Panc1 (cell line): Measurements from ENCODE around the gene NAA60.

Source experiments
- CTCF ChIP-seq: fragments of 450-650 bp; IDR thresholded peaks from 2 replicates; pipeline ENCODE4 v1.5.1; 2017; ENCODE audit warnings: mild to moderate bottlenecking
- POLR2AphosphoS5 ChIP-seq: IDR thresholded peaks from 2 replicates; pipeline ENCODE4 v1.6.1; 2012; ENCODE audit warnings: mild to moderate bottlenecking, low read depth, low read length, moderate library complexity
- SIN3A ChIP-seq: IDR thresholded peaks from 2 replicates; pipeline ENCODE4 v1.6.1; 2012; ENCODE audit warnings: low read depth, mild to moderate bottlenecking, low read length, moderate library complexity, borderline replicate concordance; ENCODE audit not compliant: insufficient read depth
- TCF7L2 ChIP-seq: IDR thresholded peaks from 2 replicates; pipeline ENCODE4 v1.6.1; 2011; ENCODE audit warnings: mild to moderate bottlenecking, low read depth, low read length, inconsistent platforms

DNA sequence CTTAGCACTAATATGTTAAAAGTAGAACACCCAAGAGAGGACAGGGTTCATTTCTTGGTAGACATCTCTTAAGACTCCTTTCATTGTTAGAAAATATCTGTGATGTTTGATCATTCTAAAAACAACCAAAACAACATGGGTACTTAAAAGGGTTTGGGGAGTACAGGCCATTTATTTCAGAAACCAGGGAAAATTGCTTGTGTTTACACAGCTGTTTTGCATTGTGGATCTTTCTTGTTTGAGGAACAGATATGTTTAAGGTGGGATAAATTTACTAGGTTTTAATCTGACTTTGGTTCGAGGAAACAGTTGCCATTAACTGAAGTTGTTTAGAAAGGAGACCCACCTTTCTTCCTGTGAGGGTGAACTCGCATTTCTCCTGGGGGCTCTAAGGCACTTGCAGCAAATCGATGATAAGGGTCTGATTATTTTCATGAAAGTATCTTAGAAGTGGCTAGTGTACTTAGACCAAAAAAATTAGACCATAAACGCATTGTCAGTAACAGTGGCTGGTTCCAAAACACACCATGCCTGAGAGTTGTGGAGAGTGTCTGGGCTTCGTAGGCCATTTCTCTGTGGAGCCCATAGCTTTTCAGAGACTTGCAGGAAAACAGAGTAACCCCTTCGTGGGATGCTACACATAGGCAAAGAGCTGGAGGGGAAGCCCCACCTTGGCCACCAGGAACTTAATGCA is 75.0 kb downstream of the NAA60 start:
- TF ChIP-seq POLR2AphosphoS5, result no peak
- no peak for TF ChIP-seq CTCF
- no peak for TF ChIP-seq TCF7L2
- no peak for TF ChIP-seq SIN3A
